ENCODE measurements around the gene ANKRD26. TPM values are rescaled to one million over a fixed set of nuclear protein-coding genes. Genes with fewer than 3 reads are reported as not detected.

The ANKRD26 gene
- polyA plus RNA-seq, 4 donors: 1.9 to 8.9 (median 2.6) TPM

DNA sequence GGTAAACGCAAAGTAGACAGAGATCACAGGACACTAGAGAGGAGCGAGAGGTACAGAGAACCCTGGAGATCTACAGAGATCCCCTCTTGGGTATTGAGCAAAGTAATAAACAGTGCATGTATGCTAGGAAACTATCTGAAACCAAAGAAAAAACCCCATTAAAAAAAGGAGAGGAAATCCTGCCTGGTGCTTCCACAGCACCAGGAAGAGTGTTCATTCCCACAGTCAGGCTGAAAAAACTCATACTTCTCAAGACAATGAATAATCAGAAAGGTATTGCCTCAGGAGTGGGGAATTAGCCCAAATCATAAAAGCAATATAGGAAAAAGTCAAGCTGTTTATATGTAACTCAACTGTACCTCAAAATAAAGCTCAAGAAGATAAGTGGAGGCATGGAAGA lies 59.1 kb downstream of the ANKRD26 start:
- Histone ChIP-seq H3K27me3 (ENCODE audit: control insufficient read depth in 3 of 3, insufficient read depth in 3 of 3, low read length in 3 of 3) (no peaks in the 10 kb centered on the region), H3K4me3 (ENCODE audit: low read depth in 1 of 3, low read length in 3 of 3) (no peak overlapping the region), H3K27ac (ENCODE audit: low read depth in 1 of 3, low read length in 2 of 3) (no peak overlapping the region), H3K36me3 (ENCODE audit: control insufficient read depth in 3 of 3, insufficient read depth in 2 of 3, low read depth in 1 of 3, low read length in 3 of 3) (peaks cover 0 to 18% (median 4%) of the 10 kb centered on the region in 3 donors), H3K4me1 (ENCODE audit: control insufficient read depth in 3 of 3, insufficient read depth in 2 of 3, low read depth in 1 of 3, low read length in 2 of 3) (no peaks in the 10 kb centered on the region), H3K9me3 (ENCODE audit: control insufficient read depth in 2 of 2, insufficient read depth in 1 of 2, low read depth in 1 of 2, low read length in 1 of 2) (no peaks in the 10 kb centered on the region)
- FAIRE-seq: no peak
- DNase-seq: no peak
- WGBS, 3 donors: 93 to 95% (median 93%) methylated on average over 2 of the region's 2 CpGs

DNA sequence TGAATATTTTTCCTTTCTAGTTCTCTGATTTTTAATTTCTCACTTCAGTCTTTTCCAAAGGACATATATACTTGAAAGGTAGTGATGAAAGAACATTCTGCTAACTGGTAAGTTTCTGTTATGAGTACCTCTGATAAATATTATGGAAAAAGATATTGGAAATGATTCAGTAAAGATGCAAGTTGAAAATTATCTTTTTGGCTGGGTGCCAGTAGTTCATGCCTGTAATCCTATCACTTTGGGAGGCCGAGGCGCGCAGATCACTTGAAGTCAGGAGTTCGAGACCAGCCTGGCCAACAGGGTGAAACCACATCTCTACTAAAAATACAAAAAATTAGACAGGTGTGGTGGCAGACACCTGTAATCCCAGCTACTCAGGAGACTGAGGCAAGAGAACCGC lies 62.1 kb downstream of the ANKRD26 start:
- FAIRE-seq (no peak), DNase-seq (no peak)
- H3K4me1 ChIP-seq (ENCODE audit: control insufficient read depth in 3 of 3, insufficient read depth in 2 of 3, low read depth in 1 of 3, low read length in 2 of 3): no peaks in the 10 kb centered on the region
- H3K9me3 ChIP-seq (ENCODE audit: control insufficient read depth in 2 of 2, insufficient read depth in 1 of 2, low read depth in 1 of 2, low read length in 1 of 2): no peaks in the 10 kb centered on the region
- H3K4me3 ChIP-seq (ENCODE audit: low read depth in 1 of 3, low read length in 3 of 3): no peak overlapping the region
- H3K27ac ChIP-seq (ENCODE audit: low read depth in 1 of 3, low read length in 2 of 3): no peak overlapping the region
- H3K27me3 ChIP-seq (ENCODE audit: control insufficient read depth in 3 of 3, insufficient read depth in 3 of 3, low read length in 3 of 3): no peaks in the 10 kb centered on the region
- H3K36me3 ChIP-seq (ENCODE audit: control insufficient read depth in 3 of 3, insufficient read depth in 2 of 3, low read depth in 1 of 3, low read length in 3 of 3): peaks cover 0 to 13% (median 4%) of the 10 kb centered on the region in 3 donors
- 96 to 99% (median 98%) methylated on average over 5 of the region's 5 CpGs for WGBS, 3 donors

DNA sequence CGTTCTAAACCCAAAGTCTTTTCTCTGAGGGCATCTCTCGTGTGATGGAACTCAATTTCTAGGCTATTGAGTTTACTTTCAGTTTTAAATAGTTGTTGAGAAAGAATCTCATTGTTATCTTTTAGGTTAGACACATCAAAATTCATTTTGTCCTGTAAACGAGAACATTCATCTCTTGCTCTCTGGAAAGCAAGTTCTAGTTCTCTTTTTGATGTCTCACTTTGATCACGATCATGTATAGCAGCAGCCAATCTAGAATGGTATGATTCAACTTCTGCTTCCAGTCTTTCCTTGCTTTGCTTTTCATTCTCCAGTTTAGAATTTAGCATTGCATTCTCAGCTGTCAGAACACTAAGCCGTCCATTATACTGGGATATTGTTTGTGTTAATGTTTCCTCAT lies 65.1 kb downstream of the ANKRD26 start:
- Histone ChIP-seq H3K9me3 (ENCODE audit: control insufficient read depth in 2 of 2, insufficient read depth in 1 of 2, low read depth in 1 of 2, low read length in 1 of 2) (no peaks in the 10 kb centered on the region), H3K27ac (ENCODE audit: low read depth in 1 of 3, low read length in 2 of 3) (no peak overlapping the region), H3K36me3 (ENCODE audit: control insufficient read depth in 3 of 3, insufficient read depth in 2 of 3, low read depth in 1 of 3, low read length in 3 of 3) (peaks cover 0 to 16% (median 3%) of the 10 kb centered on the region in 3 donors), H3K4me3 (ENCODE audit: low read depth in 1 of 3, low read length in 3 of 3) (no peak overlapping the region), H3K4me1 (ENCODE audit: control insufficient read depth in 3 of 3, insufficient read depth in 2 of 3, low read depth in 1 of 3, low read length in 2 of 3) (no peaks in the 10 kb centered on the region), H3K27me3 (ENCODE audit: control insufficient read depth in 3 of 3, insufficient read depth in 3 of 3, low read length in 3 of 3) (no peaks in the 10 kb centered on the region)
- no peak for DNase-seq
- FAIRE-seq: no peak
- WGBS, 3 donors: 81 to 92% (median 88%) methylated on average over 5 of the region's 5 CpGs

DNA sequence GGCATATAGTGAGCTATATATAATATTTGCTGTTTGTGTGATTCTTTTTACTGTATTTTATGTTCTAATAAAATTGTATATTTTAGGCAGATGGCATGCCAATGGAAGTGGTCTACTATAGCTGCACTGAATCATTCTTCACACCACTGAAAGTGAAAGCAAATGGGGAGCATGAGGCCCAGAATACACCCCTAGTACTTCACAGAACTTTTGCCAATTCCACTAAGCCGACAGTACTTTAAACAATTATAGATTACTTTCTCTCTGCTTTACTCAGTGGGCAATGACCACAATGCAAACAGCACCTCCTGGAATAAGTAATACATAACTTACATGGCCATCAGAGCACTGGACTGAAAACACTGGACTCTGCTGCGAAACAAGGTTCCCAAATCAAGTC lies 70.2 kb downstream of the ANKRD26 start:
- no peaks in the 10 kb centered on the region for H3K9me3 ChIP-seq (ENCODE audit: control insufficient read depth in 2 of 2, insufficient read depth in 1 of 2, low read depth in 1 of 2, low read length in 1 of 2)
- FAIRE-seq: no peak
- H3K36me3 ChIP-seq (ENCODE audit: control insufficient read depth in 3 of 3, insufficient read depth in 2 of 3, low read depth in 1 of 3, low read length in 3 of 3): peaks cover 0 to 20% (median 2%) of the 10 kb centered on the region in 3 donors
- no peak overlapping the region for H3K4me3 ChIP-seq (ENCODE audit: low read depth in 1 of 3, low read length in 3 of 3)
- no peak overlapping the region for H3K27ac ChIP-seq (ENCODE audit: low read depth in 1 of 3, low read length in 2 of 3)
- WGBS, 3 donors: 69 to 72% (median 71%) methylated on average over 2 of the region's 2 CpGs
- no peaks in the 10 kb centered on the region for H3K27me3 ChIP-seq (ENCODE audit: control insufficient read depth in 3 of 3, insufficient read depth in 3 of 3, low read length in 3 of 3)
- no peaks in the 10 kb centered on the region for H3K4me1 ChIP-seq (ENCODE audit: control insufficient read depth in 3 of 3, insufficient read depth in 2 of 3, low read depth in 1 of 3, low read length in 2 of 3)
- no peak for DNase-seq

DNA sequence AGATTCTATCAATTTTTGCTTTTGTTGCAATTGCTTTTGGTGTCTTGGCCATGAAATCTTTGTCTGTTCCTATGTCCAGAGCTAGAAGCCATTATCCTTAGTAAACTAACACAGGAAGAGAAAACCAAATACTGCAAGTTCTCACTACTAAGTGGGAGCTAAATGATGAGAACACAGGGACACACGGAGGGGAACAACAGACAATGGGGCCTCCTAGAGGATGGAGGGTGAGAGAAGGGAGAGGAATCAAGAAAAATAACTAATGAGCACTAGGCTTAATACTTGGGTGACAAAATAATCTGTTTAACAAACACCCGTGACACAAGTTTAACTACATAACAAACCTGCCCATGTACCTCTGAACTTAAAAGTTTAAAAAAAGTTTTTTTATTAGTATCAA lies 78.2 kb downstream of the ANKRD26 start:
- Histone ChIP-seq H3K36me3 (ENCODE audit: control insufficient read depth in 3 of 3, insufficient read depth in 2 of 3, low read depth in 1 of 3, low read length in 3 of 3) (peaks cover 0 to 10% (median 2%) of the 10 kb centered on the region in 3 donors), H3K9me3 (ENCODE audit: control insufficient read depth in 2 of 2, insufficient read depth in 1 of 2, low read depth in 1 of 2, low read length in 1 of 2) (no peaks in the 10 kb centered on the region), H3K27ac (ENCODE audit: low read depth in 1 of 3, low read length in 2 of 3) (no peak overlapping the region), H3K4me1 (ENCODE audit: control insufficient read depth in 3 of 3, insufficient read depth in 2 of 3, low read depth in 1 of 3, low read length in 2 of 3) (no peaks in the 10 kb centered on the region), H3K4me3 (ENCODE audit: low read depth in 1 of 3, low read length in 3 of 3) (no peak overlapping the region), H3K27me3 (ENCODE audit: control insufficient read depth in 3 of 3, insufficient read depth in 3 of 3, low read length in 3 of 3) (no peaks in the 10 kb centered on the region)
- no peak for DNase-seq
- 84 to 92% (median 88%) methylated on average over 2 of the region's 2 CpGs for WGBS, 3 donors
- no peak for FAIRE-seq

DNA sequence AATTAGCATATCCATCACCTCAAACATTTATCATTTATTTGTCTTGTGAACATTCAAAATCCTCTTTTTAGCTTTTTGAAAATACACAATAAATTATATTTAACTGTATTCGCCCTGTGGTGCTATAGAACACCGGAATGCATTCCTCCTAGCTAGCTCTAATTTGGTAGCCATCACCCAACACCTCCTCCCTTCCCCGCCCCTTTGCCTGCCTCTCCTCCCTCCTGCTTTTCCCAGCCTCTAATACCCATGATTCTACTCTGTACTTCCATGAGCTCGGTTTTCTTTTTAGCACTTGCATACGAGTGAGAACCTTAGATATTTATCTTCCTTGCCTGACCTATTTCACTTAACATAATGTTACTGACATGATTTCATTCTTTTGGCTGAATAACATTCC lies 80.1 kb downstream of the ANKRD26 start:
- DNase-seq (no peak), FAIRE-seq (no peak)
- Histone ChIP-seq H3K9me3 (ENCODE audit: control insufficient read depth in 2 of 2, insufficient read depth in 1 of 2, low read depth in 1 of 2, low read length in 1 of 2) (no peaks in the 10 kb centered on the region), H3K36me3 (ENCODE audit: control insufficient read depth in 3 of 3, insufficient read depth in 2 of 3, low read depth in 1 of 3, low read length in 3 of 3) (peaks cover 0 to 13% (median 2%) of the 10 kb centered on the region in 3 donors), H3K4me1 (ENCODE audit: control insufficient read depth in 3 of 3, insufficient read depth in 2 of 3, low read depth in 1 of 3, low read length in 2 of 3) (no peaks in the 10 kb centered on the region), H3K27ac (ENCODE audit: low read depth in 1 of 3, low read length in 2 of 3) (no peak overlapping the region), H3K27me3 (ENCODE audit: control insufficient read depth in 3 of 3, insufficient read depth in 3 of 3, low read length in 3 of 3) (no peaks in the 10 kb centered on the region), H3K4me3 (ENCODE audit: low read depth in 1 of 3, low read length in 3 of 3) (no peak overlapping the region)
- 91 to 96% (median 92%) methylated on average over 5 of the region's 5 CpGs for WGBS, 3 donors

DNA sequence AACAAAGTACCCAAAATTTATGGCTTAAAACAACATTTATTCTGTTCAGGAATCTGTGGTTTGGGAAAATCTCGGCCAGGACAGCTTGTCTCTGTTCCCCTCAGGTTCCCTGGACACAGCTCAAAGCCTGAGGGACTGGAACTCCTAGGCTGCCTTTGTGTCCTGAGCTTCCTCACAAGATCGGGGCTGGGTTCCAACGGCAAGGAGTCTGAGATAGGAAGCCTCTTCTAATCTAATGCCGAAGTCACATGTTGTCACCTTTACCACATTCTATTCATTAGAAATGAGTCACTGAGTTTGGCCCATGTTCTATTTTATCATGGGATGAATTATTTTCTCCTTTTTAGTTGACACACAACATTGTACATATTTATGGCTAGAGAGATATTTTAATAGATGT lies 80.5 kb downstream of the ANKRD26 start:
- DNase-seq: no peak
- WGBS, 3 donors: 74 to 86% (median 80%) methylated on average over 4 of the region's 4 CpGs
- FAIRE-seq: no peak

DNA sequence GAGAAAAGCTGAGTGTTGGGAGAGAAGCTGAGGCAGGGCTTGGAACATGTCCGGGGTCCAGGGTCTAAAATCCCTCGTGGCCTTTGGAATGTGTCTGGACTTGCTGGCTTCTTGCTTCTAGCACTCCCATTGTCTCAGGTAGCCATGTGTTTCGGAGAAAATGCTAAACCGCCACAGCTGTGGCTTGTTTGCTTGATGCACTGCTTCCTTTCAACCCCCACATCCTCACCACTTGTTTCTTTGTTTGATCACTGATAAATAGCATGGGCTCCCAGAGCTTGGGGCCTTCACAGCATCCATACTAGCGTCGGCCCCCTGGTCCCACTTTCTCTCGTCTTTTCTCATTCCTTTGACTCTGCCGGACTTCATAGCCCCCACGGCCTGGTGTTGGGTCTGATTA lies 102.7 kb downstream of the ANKRD26 start:
- FAIRE-seq: no peak
- Histone ChIP-seq H3K4me1 (ENCODE audit: control insufficient read depth in 3 of 3, insufficient read depth in 2 of 3, low read depth in 1 of 3, low read length in 2 of 3) (no peaks in the 10 kb centered on the region), H3K27ac (ENCODE audit: low read depth in 1 of 3, low read length in 2 of 3) (no peak overlapping the region), H3K9me3 (ENCODE audit: control insufficient read depth in 2 of 2, insufficient read depth in 1 of 2, low read depth in 1 of 2, low read length in 1 of 2) (peaks cover 0 to 26% of the 10 kb centered on the region in 2 donors), H3K27me3 (ENCODE audit: control insufficient read depth in 3 of 3, insufficient read depth in 3 of 3, low read length in 3 of 3) (no peaks in the 10 kb centered on the region), H3K4me3 (ENCODE audit: low read depth in 1 of 3, low read length in 3 of 3) (no peak overlapping the region), H3K36me3 (ENCODE audit: control insufficient read depth in 3 of 3, insufficient read depth in 2 of 3, low read depth in 1 of 3, low read length in 3 of 3) (peaks cover 0 to 11% (median 0%) of the 10 kb centered on the region in 3 donors)
- 84 to 92% (median 90%) methylated on average over 9 of the region's 9 CpGs for WGBS, 3 donors
- no peak for DNase-seq

More for the DNA sequence above, 80.5 kb downstream of the ANKRD26 start:
- Histone ChIP-seq H3K9me3 (ENCODE audit: control insufficient read depth in 2 of 2, insufficient read depth in 1 of 2, low read depth in 1 of 2, low read length in 1 of 2) (no peaks in the 10 kb centered on the region), H3K4me3 (ENCODE audit: low read depth in 1 of 3, low read length in 3 of 3) (no peak overlapping the region), H3K4me1 (ENCODE audit: control insufficient read depth in 3 of 3, insufficient read depth in 2 of 3, low read depth in 1 of 3, low read length in 2 of 3) (no peaks in the 10 kb centered on the region), H3K36me3 (ENCODE audit: control insufficient read depth in 3 of 3, insufficient read depth in 2 of 3, low read depth in 1 of 3, low read length in 3 of 3) (peaks cover 0 to 10% (median 2%) of the 10 kb centered on the region in 3 donors), H3K27me3 (ENCODE audit: control insufficient read depth in 3 of 3, insufficient read depth in 3 of 3, low read length in 3 of 3) (no peaks in the 10 kb centered on the region), H3K27ac (ENCODE audit: low read depth in 1 of 3, low read length in 2 of 3) (no peak overlapping the region)

DNA sequence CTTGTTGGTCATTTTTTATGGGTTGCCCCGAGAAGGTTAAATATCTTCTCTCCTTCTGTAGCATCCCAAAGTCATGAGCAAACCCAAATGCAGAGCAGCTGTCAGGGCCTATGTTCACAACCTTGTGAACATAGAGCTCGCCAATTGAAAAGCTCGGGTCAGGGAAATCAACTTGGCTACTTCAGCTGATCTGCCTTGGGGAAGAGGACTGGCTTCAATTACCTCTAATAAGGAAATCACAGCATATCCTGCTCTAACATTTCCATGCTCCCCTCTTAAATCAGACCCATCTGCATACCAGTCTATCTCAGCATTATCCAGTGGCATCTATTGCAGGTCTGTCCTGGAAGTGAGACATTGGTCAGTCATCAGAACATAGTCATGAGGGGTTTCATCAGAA lies 105.6 kb downstream of the ANKRD26 start:
- H3K4me1 ChIP-seq (ENCODE audit: control insufficient read depth in 3 of 3, insufficient read depth in 2 of 3, low read depth in 1 of 3, low read length in 2 of 3): no peaks in the 10 kb centered on the region
- FAIRE-seq: no peak
- WGBS, 3 donors: 94 to 99% (median 98%) methylated on average over 3 of the region's 3 CpGs

More for the DNA sequence above, 105.6 kb downstream of the ANKRD26 start:
- Histone ChIP-seq H3K27ac (ENCODE audit: low read depth in 1 of 3, low read length in 2 of 3) (no peak overlapping the region), H3K4me3 (ENCODE audit: low read depth in 1 of 3, low read length in 3 of 3) (no peak overlapping the region), H3K36me3 (ENCODE audit: control insufficient read depth in 3 of 3, insufficient read depth in 2 of 3, low read depth in 1 of 3, low read length in 3 of 3) (peaks cover 0 to 2% (median 0%) of the 10 kb centered on the region in 3 donors), H3K9me3 (ENCODE audit: control insufficient read depth in 2 of 2, insufficient read depth in 1 of 2, low read depth in 1 of 2, low read length in 1 of 2) (peaks cover 0 to 13% of the 10 kb centered on the region in 2 donors), H3K27me3 (ENCODE audit: control insufficient read depth in 3 of 3, insufficient read depth in 3 of 3, low read length in 3 of 3) (no peaks in the 10 kb centered on the region)
- no peak for DNase-seq

Data from small intestine (tissue), 7 donors.